Activated CD4-positive, alpha-beta T cell treated with anti-CD3 and anti-CD28 coated beads, Interleukin-10, Interleukin-2, amounts not matched to agents 100 ng/mL and 50 ng/mL, durations not matched to agents 16 hours and 8 hours (primary cell): ENCODE data around the gene RNF135.
"Not testable (repeated sequence)": the region's sequence is repeated elsewhere in the genome, so short reads cannot be mapped to it uniquely, and the experiment has no call there.

Experiments used
- DNase-seq: peaks from one replicate; pipeline ENCODE4 v3.0.0-alpha.2; 2020

Gene RNF135

GRCh38 chr17:30970831-30971567 lies at the start of gene RNF135:
TSS of gene RNF135 (plus strand) at chr17:30971039. CDS start at chr17:30971074, 35 bp downstream.
- peak; percentile 79 for DNase-seq

- DNase-seq: no peak
Observed at GRCh38 chr17:30921544-30922196, 49.2 kb upstream of the RNF135 start, which contains the start of gene ADAP2. TSS of gene ADAP2 (plus strand) at chr17:30921945. CDS start at chr17:30922015, 70 bp downstream.

GRCh38 chr17:30922235-30923030 lies 48.4 kb upstream of the RNF135 start:
- no peak for DNase-seq

GRCh38 chr17:30924341-30924740 lies 46.5 kb upstream of the RNF135 start:
- DNase-seq: no peak

GRCh38 chr17:30926516-30926915 lies 44.3 kb upstream of the RNF135 start:
- no peak for DNase-seq

- DNase-seq: no peak
Observed at GRCh38 chr17:30927756-30928155, 43.1 kb upstream of the RNF135 start.

- no peak for DNase-seq
Observed at GRCh38 chr17:30928584-30928983, 42.3 kb upstream of the RNF135 start.

- no peak for DNase-seq
Observed at GRCh38 chr17:30929081-30929633, 41.7 kb upstream of the RNF135 start.

- not testable (repeated sequence) for DNase-seq
Observed at GRCh38 chr17:30929861-30930260, 41.0 kb upstream of the RNF135 start.

GRCh38 chr17:30930495-30930894 lies 40.3 kb upstream of the RNF135 start:
- no peak for DNase-seq

- DNase-seq: not testable (repeated sequence)
Observed at GRCh38 chr17:30931582-30931981, 39.3 kb upstream of the RNF135 start.

GRCh38 chr17:30933966-30934365 lies 36.9 kb upstream of the RNF135 start:
- no peak for DNase-seq

GRCh38 chr17:30939051-30939689 lies 31.7 kb upstream of the RNF135 start:
- no peak for DNase-seq

- peak; percentile 15 for DNase-seq
Observed at GRCh38 chr17:30942308-30943079, 28.3 kb upstream of the RNF135 start.

- DNase-seq: no peak
Observed at GRCh38 chr17:30947796-30948195, 23.0 kb upstream of the RNF135 start.

GRCh38 chr17:30950189-30950588 lies 20.6 kb upstream of the RNF135 start:
- DNase-seq: no peak

- no peak for DNase-seq
Observed at GRCh38 chr17:30950669-30951399, 20.0 kb upstream of the RNF135 start.

- DNase-seq: no peak
Observed at GRCh38 chr17:30952638-30953393, 18.0 kb upstream of the RNF135 start.

GRCh38 chr17:30954046-30954830 lies 16.6 kb upstream of the RNF135 start:
- DNase-seq: no peak
